ENCODE results near the gene NEU1.
A peak's percentile ranks its signal among the peaks of the same experiment; 100 is the strongest.

The NEU1 gene

GRCh38 chr6:31889331-31889972, 26.8 kb upstream of the NEU1 start:
- no peak for DNase-seq (ENCODE audit: low read depth in 2 of 2)
- no peak overlapping the region for H3K4me3 ChIP-seq (replicated peaks in 1 of 2; ENCODE audit: low read depth in 2 of 2, low read length in 2 of 2)
- no peak for TF ChIP-seq CTCF (IDR thresholded peaks at IDR 0.05; ENCODE audit: low read depth, low read length)

- DNase-seq (ENCODE audit: low read depth in 2 of 2), result peak; percentile 19 to 23
- H3K4me3 ChIP-seq (replicated peaks in 1 of 2; ENCODE audit: low read depth in 2 of 2, low read length in 2 of 2), result no peak overlapping the region
- TF ChIP-seq CTCF (IDR thresholded peaks at IDR 0.05; ENCODE audit: low read depth, low read length), result peak; percentile 85
Observed at GRCh38 chr6:31888276-31889258, 25.9 kb upstream of the NEU1 start.

- no peak for DNase-seq (ENCODE audit: low read depth in 2 of 2)
- TF ChIP-seq CTCF (IDR thresholded peaks at IDR 0.05; ENCODE audit: low read depth, low read length), result no peak
- H3K4me3 ChIP-seq (replicated peaks in 1 of 2; ENCODE audit: low read depth in 2 of 2, low read length in 2 of 2), result no peak overlapping the region
Observed at GRCh38 chr6:31887173-31888007, 24.8 kb upstream of the NEU1 start.

- no peak for DNase-seq (ENCODE audit: low read depth in 2 of 2)
- no peak for TF ChIP-seq CTCF (IDR thresholded peaks at IDR 0.05; ENCODE audit: low read depth, low read length)
- no peak overlapping the region for H3K4me3 ChIP-seq (replicated peaks in 1 of 2; ENCODE audit: low read depth in 2 of 2, low read length in 2 of 2)
Observed at GRCh38 chr6:31886541-31886991, 23.9 kb upstream of the NEU1 start.

- no peak for TF ChIP-seq CTCF (IDR thresholded peaks at IDR 0.05; ENCODE audit: low read depth, low read length)
- H3K4me3 ChIP-seq (replicated peaks in 1 of 2; ENCODE audit: low read depth in 2 of 2, low read length in 2 of 2), result no peak overlapping the region
- DNase-seq (ENCODE audit: low read depth in 2 of 2), result no peak
Observed at GRCh38 chr6:31884528-31885035, 22.0 kb upstream of the NEU1 start.

GRCh38 chr6:31883676-31884075, 21.1 kb upstream of the NEU1 start:
- DNase-seq (ENCODE audit: low read depth in 2 of 2), result no peak
- H3K4me3 ChIP-seq (replicated peaks in 1 of 2; ENCODE audit: low read depth in 2 of 2, low read length in 2 of 2), result no peak overlapping the region
- no peak for TF ChIP-seq CTCF (IDR thresholded peaks at IDR 0.05; ENCODE audit: low read depth, low read length)
